Mesendoderm (in vitro differentiated cells): ENCODE data around the gene UCMA.

Experiments
- DNase-seq: peaks from one replicate; pipeline ENCODE4 v3.0.0; 2013
- H2AK5ac ChIP-seq: 2 replicates; pipeline ENCODE4 v1.6.1; 2013; ENCODE audit warnings: low read length, inconsistent platforms
- H2BK120ac ChIP-seq: 2 replicates; pipeline ENCODE4 v1.6.1; 2013; ENCODE audit warnings: low read depth, mild to moderate bottlenecking, low read length, moderate library complexity, mixed read lengths
- H2BK15ac ChIP-seq: replicated peaks from 2 replicates; pipeline ENCODE4 v1.6.1; 2013; ENCODE audit warnings: low read depth, mild to moderate bottlenecking, moderate library complexity
- H2BK5ac ChIP-seq: 2 replicates; pipeline ENCODE4 v1.6.1; 2013; ENCODE audit warnings: low read length, inconsistent platforms
- H3K18ac ChIP-seq: 2 replicates; pipeline ENCODE4 v1.6.1; 2013; ENCODE audit warnings: mild to moderate bottlenecking, low read length, mixed read lengths
- H3K23ac ChIP-seq: one replicate; pipeline ENCODE4 v1.6.1; 2013; ENCODE audit warnings: low read length
- H3K27ac ChIP-seq: 2 replicates; pipeline ENCODE4 v1.5.1; 2013; ENCODE audit warnings: low read depth, mild to moderate bottlenecking, inconsistent platforms, low read length, moderate library complexity
- H3K27me3 ChIP-seq: 2 replicates; pipeline ENCODE4 v1.6.1; 2013; ENCODE audit warnings: low read length, control low read depth, mild to moderate bottlenecking, inconsistent platforms; ENCODE audit not compliant: insufficient read depth, poor library complexity
- H3K36me3 ChIP-seq: 2 replicates; pipeline ENCODE4 v1.6.1; 2013; ENCODE audit warnings: low read length, inconsistent platforms; ENCODE audit not compliant: control insufficient read depth, insufficient read depth
- H3K4ac ChIP-seq: one replicate; pipeline ENCODE4 v1.6.1; 2013; ENCODE audit warnings: low read depth, mild to moderate bottlenecking, low read length, moderate library complexity
- H3K4me1 ChIP-seq: 2 replicates; pipeline ENCODE4 v1.6.1; 2013; ENCODE audit warnings: low read depth, low read length, inconsistent platforms; ENCODE audit not compliant: control insufficient read depth
- H3K4me2 ChIP-seq: 2 replicates; pipeline ENCODE4 v1.6.1; 2013; ENCODE audit warnings: low read length
- H3K4me3 ChIP-seq: 2 replicates; pipeline ENCODE4 v1.5.1; 2013; ENCODE audit warnings: mild to moderate bottlenecking, low read length
- H3K56ac ChIP-seq: one replicate; pipeline ENCODE4 v1.6.1; 2013; ENCODE audit warnings: low read length
- H3K79me1 ChIP-seq: 2 replicates; pipeline ENCODE4 v1.6.1; 2013; ENCODE audit warnings: low read length, inconsistent platforms
- H3K79me2 ChIP-seq: 2 replicates; pipeline ENCODE4 v1.6.1; 2013; ENCODE audit warnings: mild to moderate bottlenecking, low read length; ENCODE audit not compliant: control insufficient read depth, insufficient read depth
- H3K9ac ChIP-seq: 2 replicates; pipeline ENCODE4 v1.6.1; 2013; ENCODE audit warnings: low read length, inconsistent platforms
- H4K5ac ChIP-seq: one replicate; pipeline ENCODE4 v1.6.1; 2013; ENCODE audit warnings: low read length
- H4K8ac ChIP-seq: one replicate; pipeline ENCODE4 v1.6.1; 2013; ENCODE audit warnings: low read depth, mild to moderate bottlenecking, control low read depth, low read length, moderate library complexity
- WGBS: extraction: QIAGEN DNeasy Blood & Tissue Kit; methylation state at CpG from one replicate; pipeline ENCODE4 v1.1.7; 2013; ENCODE audit warnings: low lambda C conversion rate, missing lambda C conversion rate; ENCODE audit not compliant: insufficient coverage; ENCODE audit errors: extremely low coverage; 5-methylcytosine and 5-hydroxymethylcytosine counted together

Gene UCMA

DNA sequence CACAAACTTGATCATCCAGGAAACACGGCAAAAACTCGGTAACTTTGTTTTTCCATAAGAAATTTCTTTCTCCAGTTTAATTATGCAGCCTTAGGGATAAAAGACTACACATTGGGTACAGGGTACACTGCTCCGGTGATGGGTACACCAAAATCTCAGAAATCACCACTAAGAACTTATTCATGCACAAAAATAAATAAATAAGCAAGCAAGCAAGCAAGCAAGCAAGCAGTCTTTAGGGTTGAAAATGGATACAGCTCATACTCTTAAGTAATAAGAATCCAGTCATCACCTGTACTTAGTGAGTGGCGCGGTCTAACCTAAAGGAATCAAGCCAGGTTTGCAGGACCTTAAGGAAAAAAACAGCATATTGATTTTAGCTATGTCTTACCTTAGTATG lies 42.8 kb downstream of the UCMA start:
- Histone ChIP-seq H3K79me1 (peaks cover 2% of the 10 kb centered on the region), H3K36me3 (peaks cover 18% of the 10 kb centered on the region), H4K5ac (no peak overlapping the region), H2BK5ac (no peak overlapping the region), H3K56ac (no peak overlapping the region), H3K4me1 (no peaks in the 10 kb centered on the region), H3K9ac (no peak overlapping the region), H3K27ac (no peak overlapping the region), H2BK120ac (no peak overlapping the region), H3K27me3 (no peaks in the 10 kb centered on the region), H3K23ac (no peak overlapping the region), H3K79me2 (no peaks in the 10 kb centered on the region), H3K4ac (no peak overlapping the region), H3K4me3 (no peak overlapping the region), H2AK5ac (no peak overlapping the region), H2BK15ac (no peak overlapping the region), H3K18ac (no peak overlapping the region), H4K8ac (no peak overlapping the region), H3K4me2 (no peak overlapping the region)
- no CpG with 5 or more reads among the region's 5 CpGs for WGBS
- no peak for DNase-seq

DNA sequence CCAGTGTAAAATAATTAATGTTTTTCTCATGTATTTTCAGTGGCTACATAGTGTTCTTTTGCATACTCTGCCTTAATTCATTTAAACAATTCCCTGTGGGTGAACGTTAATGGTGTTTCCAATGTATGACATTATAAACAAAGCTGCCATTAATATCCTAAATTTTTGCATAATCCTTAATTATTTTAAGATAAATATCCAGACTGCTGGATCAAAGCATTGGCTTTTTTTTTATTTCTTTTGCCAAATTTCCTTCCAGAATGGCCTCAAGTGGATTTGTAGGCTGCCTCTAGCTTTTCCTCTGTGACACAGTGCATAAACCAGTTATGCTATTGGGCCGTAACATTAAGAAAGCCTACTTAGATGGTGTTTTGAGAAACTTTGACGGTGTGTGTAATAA lies 43.4 kb downstream of the UCMA start:
- Histone ChIP-seq H3K79me2 (no peaks in the 10 kb centered on the region), H4K8ac (no peak overlapping the region), H2BK5ac (no peak overlapping the region), H3K23ac (no peak overlapping the region), H2BK120ac (no peak overlapping the region), H3K4me3 (no peak overlapping the region), H3K27me3 (no peaks in the 10 kb centered on the region), H3K18ac (no peak overlapping the region), H3K79me1 (peaks cover 2% of the 10 kb centered on the region), H3K27ac (no peak overlapping the region), H3K9ac (no peak overlapping the region), H3K36me3 (peaks cover 21% of the 10 kb centered on the region), H3K56ac (no peak overlapping the region), H3K4me1 (no peaks in the 10 kb centered on the region), H3K4me2 (no peak overlapping the region), H4K5ac (no peak overlapping the region), H3K4ac (no peak overlapping the region), H2AK5ac (no peak overlapping the region), H2BK15ac (no peak overlapping the region)
- WGBS: no CpG with 5 or more reads among the region's 3 CpGs
- no peak for DNase-seq

DNA sequence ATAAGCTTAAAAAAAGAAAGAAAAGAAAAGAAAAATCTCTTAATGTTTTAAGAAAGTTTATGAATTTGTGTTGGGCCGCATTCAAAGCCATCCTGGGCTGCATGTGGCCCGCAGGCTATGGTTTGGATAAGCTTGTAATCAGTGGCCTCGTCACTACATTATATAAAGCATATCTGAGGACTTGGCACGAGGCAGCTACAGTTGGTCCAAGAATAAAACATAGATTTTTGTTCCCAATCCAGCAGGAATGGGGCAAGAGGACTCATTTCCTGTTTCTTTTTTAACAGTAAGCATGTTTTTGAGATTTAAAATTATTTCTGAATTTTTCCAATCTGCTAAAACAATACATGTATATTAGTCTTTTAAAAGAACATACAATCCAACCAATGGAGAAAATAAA lies 44.2 kb downstream of the UCMA start:
- Histone ChIP-seq H3K4me1 (no peaks in the 10 kb centered on the region), H2BK5ac (no peak overlapping the region), H2BK15ac (no peak overlapping the region), H3K56ac (no peak overlapping the region), H3K79me1 (peaks cover 2% of the 10 kb centered on the region), H3K4me3 (no peak overlapping the region), H3K27ac (no peak overlapping the region), H2BK120ac (no peak overlapping the region), H3K4ac (no peak overlapping the region), H4K5ac (no peak overlapping the region), H3K9ac (no peak overlapping the region), H4K8ac (no peak overlapping the region), H3K23ac (no peak overlapping the region), H3K27me3 (no peaks in the 10 kb centered on the region), H3K4me2 (no peak overlapping the region), H3K18ac (no peak overlapping the region), H3K79me2 (no peaks in the 10 kb centered on the region), H3K36me3 (peaks cover 20% of the 10 kb centered on the region), H2AK5ac (no peak overlapping the region)
- no peak for DNase-seq
- no CpG with 5 or more reads among the region's 4 CpGs for WGBS

DNA sequence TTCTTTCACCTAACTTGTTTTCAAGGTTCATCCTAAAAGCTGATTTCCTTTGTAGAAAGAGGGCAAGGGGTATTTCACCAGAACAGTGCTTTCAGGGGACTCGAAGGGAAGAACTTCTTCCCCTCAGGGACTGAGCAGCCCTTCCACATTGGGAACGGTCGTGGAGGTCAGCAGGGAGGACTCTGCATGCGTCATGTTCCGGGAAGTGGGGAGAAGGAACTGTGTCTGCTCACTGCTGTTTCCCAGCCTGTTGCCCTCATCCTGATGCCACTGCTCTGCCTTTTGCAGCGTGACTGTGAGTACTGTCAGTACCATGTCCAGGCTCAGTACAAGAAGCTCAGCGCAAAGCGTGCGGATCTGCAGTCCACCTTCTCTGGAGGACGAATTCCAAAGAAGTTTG lies 45.6 kb downstream of the UCMA start:
- no peak overlapping the region for H3K23ac ChIP-seq
- H3K4me3 ChIP-seq: no peak overlapping the region
- H2BK120ac ChIP-seq: no peak overlapping the region
- no peaks in the 10 kb centered on the region for H3K4me1 ChIP-seq
- H2BK15ac ChIP-seq: no peak overlapping the region
- no peak overlapping the region for H3K56ac ChIP-seq
- no peak overlapping the region for H3K18ac ChIP-seq
- H3K27ac ChIP-seq: no peak overlapping the region
- peaks cover 18% of the 10 kb centered on the region for H3K36me3 ChIP-seq
- no peaks in the 10 kb centered on the region for H3K79me2 ChIP-seq
- H4K8ac ChIP-seq: no peak overlapping the region
- H2AK5ac ChIP-seq: no peak overlapping the region
- no CpG with 5 or more reads among the region's 10 CpGs for WGBS
- DNase-seq: no peak
- H4K5ac ChIP-seq: no peak overlapping the region
- no peak overlapping the region for H3K9ac ChIP-seq
- H3K4ac ChIP-seq: no peak overlapping the region
- H3K27me3 ChIP-seq: no peaks in the 10 kb centered on the region
- no peak overlapping the region for H3K4me2 ChIP-seq
- peaks cover 2% of the 10 kb centered on the region for H3K79me1 ChIP-seq
- H2BK5ac ChIP-seq: no peak overlapping the region

DNA sequence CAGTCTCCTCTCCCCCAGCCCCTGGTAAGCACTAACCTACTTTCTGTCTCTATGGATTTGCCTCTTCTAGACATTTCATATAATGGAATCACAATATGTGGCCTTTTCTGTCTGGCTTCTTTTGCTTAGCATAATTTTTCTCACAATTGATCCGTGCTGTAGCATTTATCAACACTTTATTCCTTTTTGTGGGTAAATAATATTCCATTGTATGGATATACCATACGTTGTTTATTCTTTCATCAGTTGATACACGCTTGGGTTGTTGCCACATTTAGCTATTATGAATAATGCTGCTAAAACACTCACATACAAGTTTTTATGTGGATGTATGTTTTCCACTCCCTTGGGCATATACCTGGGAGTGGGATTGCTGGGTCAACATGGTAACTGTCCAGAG lies 47.0 kb downstream of the UCMA start:
- H3K36me3 ChIP-seq: peaks cover 13% of the 10 kb centered on the region
- WGBS: no CpG with 5 or more reads among the region's 3 CpGs

DNA sequence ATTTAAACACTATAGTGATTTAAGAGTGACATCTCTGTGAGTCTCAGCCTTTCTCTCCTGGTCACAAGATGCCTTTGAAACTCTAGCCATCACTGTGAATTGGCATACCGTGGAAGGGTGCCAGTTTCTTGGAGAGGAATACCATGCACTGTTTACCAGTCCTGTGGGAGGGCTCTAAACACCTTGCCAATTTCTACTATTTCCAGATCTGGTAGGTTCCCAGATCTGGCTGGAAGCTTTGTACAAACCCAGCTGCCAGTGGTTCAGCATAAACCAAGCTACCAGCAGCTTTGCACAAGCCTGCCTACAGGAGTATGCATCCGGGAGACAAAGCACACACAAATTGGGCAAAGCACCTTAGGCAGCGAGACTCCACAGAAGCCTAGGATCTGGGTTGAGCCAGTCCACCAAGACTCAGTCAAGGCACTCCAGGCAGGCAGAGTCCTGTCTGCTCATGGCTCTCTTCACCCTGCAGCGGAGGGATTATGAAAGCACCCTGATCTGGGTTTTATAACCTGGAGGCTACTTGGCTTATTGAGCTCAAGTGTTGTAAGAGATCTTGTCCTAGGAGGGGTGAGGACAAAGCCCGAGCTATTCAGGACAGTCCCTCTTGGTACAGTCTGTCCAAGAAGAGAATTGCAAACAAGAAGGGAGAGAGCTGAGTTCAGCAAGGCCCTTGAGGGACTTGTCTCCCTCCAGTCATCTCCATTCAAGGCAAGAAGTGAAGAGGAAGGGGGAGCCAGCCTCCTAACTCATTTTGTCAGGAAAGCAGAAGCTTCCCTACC lies 49.3 kb downstream of the UCMA start:
- Histone ChIP-seq H2BK5ac (no peak overlapping the region), H3K9ac (no peak overlapping the region), H4K5ac (no peak overlapping the region), H3K4me1 (no peaks in the 10 kb centered on the region), H4K8ac (no peak overlapping the region), H3K18ac (no peak overlapping the region), H3K56ac (no peak overlapping the region), H3K79me2 (no peaks in the 10 kb centered on the region), H3K36me3 (peaks cover 16% of the 10 kb centered on the region), H3K27ac (no peak overlapping the region), H3K27me3 (no peaks in the 10 kb centered on the region), H2AK5ac (no peak overlapping the region), H2BK120ac (no peak overlapping the region), H2BK15ac (no peak overlapping the region), H3K4ac (no peak overlapping the region), H3K79me1 (no peaks in the 10 kb centered on the region), H3K23ac (no peak overlapping the region), H3K4me3 (no peak overlapping the region), H3K4me2 (no peak overlapping the region)
- DNase-seq: no peak
- no CpG with 5 or more reads among the region's 5 CpGs for WGBS

More for the DNA sequence above, 47.0 kb downstream of the UCMA start:
- no peaks in the 10 kb centered on the region for H3K79me1 ChIP-seq
- no peak overlapping the region for H3K18ac ChIP-seq
- no peak for DNase-seq
- H2BK5ac ChIP-seq: no peak overlapping the region
- no peak overlapping the region for H4K8ac ChIP-seq
- H3K23ac ChIP-seq: no peak overlapping the region
- no peak overlapping the region for H4K5ac ChIP-seq
- H2AK5ac ChIP-seq: no peak overlapping the region
- H2BK120ac ChIP-seq: no peak overlapping the region
- no peak overlapping the region for H3K4me2 ChIP-seq
- no peak overlapping the region for H2BK15ac ChIP-seq
- H3K27ac ChIP-seq: no peak overlapping the region
- H3K4ac ChIP-seq: no peak overlapping the region
- H3K27me3 ChIP-seq: no peaks in the 10 kb centered on the region
- H3K9ac ChIP-seq: no peak overlapping the region
- H3K4me1 ChIP-seq: no peaks in the 10 kb centered on the region
- no peak overlapping the region for H3K56ac ChIP-seq
- H3K4me3 ChIP-seq: no peak overlapping the region
- no peaks in the 10 kb centered on the region for H3K79me2 ChIP-seq
